GM21619 (cell line): ENCODE data around the gene ANGPTL4.
"Not testable (repeated sequence)": the region's sequence is repeated elsewhere in the genome, so short reads cannot be mapped to it uniquely, and the experiment has no call there.

Source experiments
- ATAC-seq: cut with Tn5 transposase; IDR thresholded peaks from one replicate; pipeline ENCODE4 v1.9.1; 2021; ENCODE audit not compliant: unreplicated experiment

Gene ANGPTL4

GRCh38 chr19:8363803-8364771 is at the start of gene ANGPTL4:
Gene ANGPTL4 (plus strand): TSS chr19:8364155. CDS start chr19:8364322, 167 bp downstream.
- ATAC-seq: no peak

- ATAC-seq: not testable (repeated sequence)
These were observed 48.8 kb upstream of the ANGPTL4 start for GRCh38 chr19:8314981-8315640.

GRCh38 chr19:8316351-8317125 is 47.4 kb upstream of the ANGPTL4 start:
- no peak for ATAC-seq

GRCh38 chr19:8318835-8319234 is 45.1 kb upstream of the ANGPTL4 start:
- not testable (repeated sequence) for ATAC-seq

GRCh38 chr19:8319807-8320520 is 44.0 kb upstream of the ANGPTL4 start:
- no peak for ATAC-seq

- ATAC-seq: no peak
These were observed 43.3 kb upstream of the ANGPTL4 start for GRCh38 chr19:8320564-8321066.

- peak; percentile 91 for ATAC-seq
These were observed 42.6 kb upstream of the ANGPTL4 start, which contains the start of the genes NDUFA7 and RPS28 for GRCh38 chr19:8321067-8321985. Gene NDUFA7 (minus strand): TSS chr19:8321375. CDS start chr19:8321358, 17 bp downstream. Gene RPS28 (plus strand): TSS chr19:8321496. CDS start chr19:8321531, 35 bp downstream.

- ATAC-seq: no peak
These were observed 41.8 kb upstream of the ANGPTL4 start for GRCh38 chr19:8321986-8322637.

GRCh38 chr19:8322638-8322997 is 41.3 kb upstream of the ANGPTL4 start:
- no peak for ATAC-seq

- no peak for ATAC-seq
These were observed 40.2 kb upstream of the ANGPTL4 start for GRCh38 chr19:8323781-8324185.

- no peak for ATAC-seq
These were observed 39.5 kb upstream of the ANGPTL4 start for GRCh38 chr19:8324186-8325050.

- ATAC-seq: no peak
These were observed 38.5 kb upstream of the ANGPTL4 start for GRCh38 chr19:8325454-8325853.

GRCh38 chr19:8329996-8330395 is 34.0 kb upstream of the ANGPTL4 start:
- ATAC-seq: no peak

- ATAC-seq: no peak
These were observed 32.6 kb upstream of the ANGPTL4 start for GRCh38 chr19:8331263-8331845.

- no peak for ATAC-seq
These were observed 30.8 kb upstream of the ANGPTL4 start for GRCh38 chr19:8332976-8333766.

GRCh38 chr19:8333767-8334457 is 30.0 kb upstream of the ANGPTL4 start:
- no peak for ATAC-seq
